Stromal cell of bone marrow (primary cell): ENCODE measurements around the gene KRT35.

ENCODE experiments used
- DNase-seq: peaks from one replicate; pipeline ENCODE4 v3.0.0-alpha.2; 2012; ENCODE audit warnings: low read depth

The KRT35 gene

DNA sequence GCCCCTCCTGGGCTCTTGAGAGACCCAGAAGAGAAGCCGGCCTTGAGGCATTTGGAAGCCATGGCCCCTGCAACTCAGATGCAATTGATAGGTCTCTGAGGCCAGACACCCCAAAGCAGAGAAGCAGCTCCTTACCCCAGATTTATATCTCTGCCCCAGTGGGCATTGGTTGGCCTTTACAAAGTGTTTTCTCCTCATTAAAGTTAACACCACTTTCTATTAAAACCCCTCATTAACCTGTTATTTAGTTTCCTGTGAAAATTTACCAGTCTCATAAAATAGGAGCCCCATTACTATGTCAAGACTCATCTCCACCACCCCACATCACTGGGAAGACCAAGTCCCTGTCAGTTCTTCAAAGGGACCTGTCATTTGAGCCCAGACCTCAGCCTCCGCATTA, at the start of gene KRT35:
Gene KRT35 (minus strand): TSS at position 116 of the 400 bp plus-strand sequence. CDS start 54 bp downstream, at position 62.
- no peak for DNase-seq

DNA sequence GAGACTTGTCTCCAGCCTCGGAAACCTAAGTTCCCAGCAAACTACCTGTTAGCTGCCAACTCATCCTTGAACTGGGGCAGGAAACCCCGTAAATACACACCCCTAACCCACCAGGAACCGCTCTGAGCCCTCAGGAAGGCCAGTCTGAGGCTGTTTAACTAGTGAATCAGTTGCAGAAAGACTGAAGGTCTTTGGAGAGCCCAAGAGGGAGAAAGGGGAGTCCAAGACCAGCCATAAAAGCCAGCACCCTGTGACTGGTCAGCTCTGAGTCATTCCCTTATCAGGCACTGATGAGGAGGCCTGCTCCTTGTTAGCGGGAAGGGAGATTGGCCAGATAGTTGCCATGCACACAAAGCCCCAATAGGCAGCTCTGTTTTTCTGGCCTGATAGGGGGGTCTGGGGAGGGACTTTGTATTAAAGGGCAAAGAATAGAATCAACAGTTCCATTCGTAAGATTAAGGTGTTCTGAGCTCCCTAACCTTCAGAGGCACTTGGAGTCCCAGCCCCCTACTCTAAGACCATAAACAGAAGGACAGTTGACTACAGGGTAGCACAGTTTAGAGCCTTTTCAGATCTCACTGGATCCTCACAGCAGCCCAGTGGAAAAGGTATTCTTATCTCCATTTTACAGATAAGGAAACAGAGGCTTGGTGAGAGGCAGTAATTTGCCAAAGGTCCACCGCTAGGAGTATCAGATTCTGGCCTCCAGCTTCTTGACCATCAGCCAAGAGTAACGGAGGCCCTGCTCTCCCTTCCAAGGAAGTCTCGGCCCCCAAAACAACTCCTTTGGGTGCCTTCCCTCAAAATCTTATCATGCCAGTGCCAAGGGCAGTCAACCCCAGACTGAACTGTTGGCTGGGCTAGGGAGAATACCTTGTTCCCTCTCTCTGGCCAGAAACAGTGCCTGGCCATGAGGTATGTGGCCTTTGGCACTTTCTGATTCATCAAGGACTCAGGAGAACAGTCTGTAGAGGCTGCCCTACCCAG, 49.4 kb upstream of the KRT35 start:
- peak; percentile 76 for DNase-seq

DNA sequence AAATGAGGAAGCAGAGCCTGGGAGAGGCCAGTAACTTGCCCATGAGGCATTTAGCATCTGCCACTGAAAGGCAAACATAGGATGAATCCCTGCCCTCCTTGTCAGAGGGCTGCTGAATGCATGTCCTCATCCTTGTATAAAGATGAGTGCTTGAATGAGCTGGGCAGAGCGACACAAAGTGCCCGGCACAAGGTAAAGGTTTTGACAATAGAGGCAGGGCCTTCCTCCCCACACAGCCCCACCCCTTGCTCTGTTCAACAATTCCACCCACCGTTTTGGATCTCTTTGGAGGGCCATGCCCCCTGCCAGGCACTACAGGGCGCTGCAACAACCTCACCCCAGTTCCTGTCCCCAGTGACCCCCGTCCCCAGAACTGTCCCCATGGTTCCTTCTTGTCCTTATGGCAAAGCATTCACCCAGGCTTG, 48.6 kb upstream of the KRT35 start:
- DNase-seq: no peak

DNA sequence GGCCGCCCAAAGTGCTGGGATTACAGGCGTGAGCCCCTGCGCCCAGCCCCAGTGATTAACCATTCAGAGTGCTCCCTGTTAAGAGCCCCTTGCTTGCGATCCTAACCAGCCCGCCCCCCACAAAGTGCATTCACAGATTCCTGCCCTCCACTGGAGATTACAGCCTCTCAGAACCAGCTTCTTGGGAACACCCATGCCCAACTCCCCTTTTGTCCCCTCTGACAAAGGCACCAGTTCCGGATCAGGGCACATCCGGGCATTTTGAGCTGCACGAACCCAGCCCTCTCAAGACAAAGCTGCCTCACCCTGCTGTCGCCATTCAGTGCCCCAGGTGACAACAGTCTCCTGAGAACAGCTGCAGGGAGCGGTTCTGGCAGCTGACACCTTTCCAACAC, 48.0 kb upstream of the KRT35 start:
- DNase-seq: no peak

DNA sequence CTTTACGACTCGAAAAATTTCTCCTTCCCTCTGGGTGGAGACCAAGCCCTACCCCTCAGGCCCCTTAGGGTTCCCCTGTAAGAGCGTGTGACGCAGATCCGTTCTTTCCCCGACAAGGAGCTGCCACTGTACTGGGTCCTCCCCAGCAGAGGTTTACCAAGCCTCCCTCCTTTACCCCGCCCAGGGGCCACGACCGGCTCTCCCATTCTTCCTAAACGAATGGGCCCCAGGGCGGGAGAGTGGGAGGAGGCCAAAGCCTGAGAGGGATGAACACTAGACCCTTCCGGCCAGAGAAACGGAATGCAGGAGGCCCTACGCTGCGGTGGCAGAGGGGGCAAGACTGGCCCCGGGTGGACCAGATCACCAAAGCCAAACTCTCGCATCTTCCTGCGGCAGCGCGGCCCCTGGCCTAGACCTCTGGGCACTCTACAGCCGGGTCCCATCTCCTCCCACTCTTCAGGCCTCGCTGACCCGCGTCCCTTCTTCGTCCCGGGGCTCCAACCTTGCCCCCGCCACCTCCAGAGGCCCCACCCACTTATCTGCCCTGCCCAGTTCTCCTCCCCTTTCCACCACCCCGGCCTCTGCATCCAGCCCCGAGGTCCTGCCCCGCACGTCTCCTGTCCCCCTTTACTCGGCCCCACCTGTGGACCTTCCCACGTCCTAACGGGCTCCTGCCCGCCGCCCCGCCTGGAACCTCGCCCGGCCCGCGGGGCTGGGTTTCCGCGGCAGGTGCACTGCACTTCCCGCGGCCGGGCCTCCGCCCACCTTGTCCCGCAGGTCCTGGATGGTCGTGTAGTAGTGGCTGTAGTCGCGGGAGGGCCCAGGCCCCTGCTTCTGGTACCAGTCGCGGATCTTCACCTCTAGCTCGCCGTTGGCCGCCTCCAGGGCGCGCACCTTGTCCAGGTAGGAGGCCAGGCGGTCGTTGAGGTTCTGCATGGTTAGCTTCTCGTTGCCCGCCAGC, 46.4 kb upstream of the KRT35 start:
- DNase-seq: no peak

DNA sequence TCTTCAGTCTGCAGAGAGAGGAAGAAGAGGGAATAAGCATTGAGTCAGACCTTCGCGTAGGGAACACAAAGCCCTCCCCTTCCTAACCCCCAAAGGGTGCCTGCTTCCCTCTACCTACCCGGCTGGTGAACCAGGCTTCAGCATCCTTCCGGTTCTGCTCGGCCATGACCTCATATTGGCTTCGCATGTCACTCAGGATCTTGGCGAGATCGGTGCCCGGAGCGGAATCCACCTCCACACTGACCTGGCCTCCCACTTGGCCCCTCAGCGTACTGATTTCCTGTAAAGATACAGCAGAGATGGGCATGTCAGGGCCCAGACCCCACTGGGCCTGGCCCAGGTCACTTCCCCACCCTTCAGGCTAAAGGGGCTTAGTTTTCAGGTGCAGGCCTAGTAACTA, 43.3 kb upstream of the KRT35 start:
- DNase-seq: no peak

DNA sequence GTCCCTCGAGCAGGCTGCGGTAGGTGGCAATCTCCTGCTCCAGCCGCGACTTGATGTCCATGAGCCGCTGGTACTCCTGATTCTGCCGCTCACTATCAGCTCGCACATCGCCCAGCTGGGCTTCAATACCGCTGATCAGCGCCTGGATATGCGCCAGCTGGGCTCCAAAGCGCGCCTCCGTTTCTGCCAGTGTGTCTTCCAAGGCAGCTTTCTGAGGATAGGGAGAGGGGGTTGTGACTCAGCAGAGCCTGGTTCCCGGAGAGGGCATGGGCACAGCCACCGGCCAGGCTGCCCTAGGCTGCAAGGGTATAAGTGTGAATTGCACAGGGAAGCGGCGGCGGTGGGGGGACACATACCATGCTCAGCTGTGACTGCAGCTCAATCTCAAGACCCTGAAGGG, 42.8 kb upstream of the KRT35 start:
- no peak for DNase-seq

DNA sequence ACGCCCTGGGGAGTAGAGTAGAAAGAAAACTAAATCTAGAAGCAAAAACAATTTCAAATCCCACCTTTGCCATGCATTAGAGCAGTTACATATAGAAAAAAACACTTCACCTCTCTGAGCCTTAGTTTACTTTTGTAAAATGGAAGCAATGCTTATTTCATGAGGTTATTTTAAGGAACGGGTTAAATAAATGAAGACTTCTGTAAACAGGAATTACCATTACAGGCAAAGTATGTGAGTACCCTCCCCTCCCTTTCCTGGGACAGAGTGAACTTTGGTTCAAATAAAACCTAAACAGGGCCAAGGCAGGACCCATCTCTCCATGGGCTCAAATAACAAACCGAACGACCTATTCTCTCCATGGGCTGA, 42.3 kb upstream of the KRT35 start:
- no peak for DNase-seq

DNA sequence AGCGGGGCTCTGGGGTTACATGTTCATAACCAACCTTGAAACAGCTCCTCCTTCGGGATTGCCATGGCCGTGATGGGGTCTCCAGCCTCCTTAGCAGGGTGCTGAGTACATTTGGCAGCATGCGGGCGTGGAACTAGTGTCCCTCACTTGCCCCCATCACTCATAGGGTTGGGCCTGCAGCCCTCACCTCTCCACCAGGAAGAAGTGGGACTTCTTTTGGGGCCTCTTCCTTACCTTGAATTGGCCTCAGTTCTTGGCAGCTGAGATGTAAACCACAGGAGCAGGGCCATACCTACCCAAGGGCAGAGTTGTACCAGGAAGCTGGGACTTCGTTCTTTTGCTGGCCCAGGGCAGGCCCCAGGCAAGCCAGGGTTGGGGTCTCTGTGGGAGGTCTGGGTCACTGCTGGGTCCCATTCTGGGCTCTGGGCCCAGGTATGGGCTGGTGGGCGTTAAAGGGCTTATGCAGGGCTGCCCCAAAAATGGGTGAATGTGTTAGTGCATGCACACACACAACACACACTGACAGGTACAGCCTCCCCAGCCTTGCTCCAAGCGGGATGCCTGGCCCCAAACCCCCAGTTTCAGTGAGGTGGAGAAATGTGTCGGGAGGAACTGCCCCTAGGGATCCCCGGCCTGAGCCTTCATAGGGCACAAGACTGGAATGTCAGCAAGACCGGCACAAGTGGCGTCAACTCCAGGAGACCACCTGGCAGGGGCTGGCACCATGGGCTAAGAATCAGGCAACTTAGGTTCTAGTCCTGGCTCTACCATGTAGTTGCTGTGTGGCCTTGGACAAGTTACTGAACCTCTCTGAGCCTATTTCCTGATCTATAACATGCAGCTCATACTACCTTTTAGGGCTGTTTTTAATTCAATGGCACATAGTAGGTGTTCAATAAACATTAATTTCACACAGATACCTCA, 41.6 kb upstream of the KRT35 start:
- DNase-seq: no peak

DNA sequence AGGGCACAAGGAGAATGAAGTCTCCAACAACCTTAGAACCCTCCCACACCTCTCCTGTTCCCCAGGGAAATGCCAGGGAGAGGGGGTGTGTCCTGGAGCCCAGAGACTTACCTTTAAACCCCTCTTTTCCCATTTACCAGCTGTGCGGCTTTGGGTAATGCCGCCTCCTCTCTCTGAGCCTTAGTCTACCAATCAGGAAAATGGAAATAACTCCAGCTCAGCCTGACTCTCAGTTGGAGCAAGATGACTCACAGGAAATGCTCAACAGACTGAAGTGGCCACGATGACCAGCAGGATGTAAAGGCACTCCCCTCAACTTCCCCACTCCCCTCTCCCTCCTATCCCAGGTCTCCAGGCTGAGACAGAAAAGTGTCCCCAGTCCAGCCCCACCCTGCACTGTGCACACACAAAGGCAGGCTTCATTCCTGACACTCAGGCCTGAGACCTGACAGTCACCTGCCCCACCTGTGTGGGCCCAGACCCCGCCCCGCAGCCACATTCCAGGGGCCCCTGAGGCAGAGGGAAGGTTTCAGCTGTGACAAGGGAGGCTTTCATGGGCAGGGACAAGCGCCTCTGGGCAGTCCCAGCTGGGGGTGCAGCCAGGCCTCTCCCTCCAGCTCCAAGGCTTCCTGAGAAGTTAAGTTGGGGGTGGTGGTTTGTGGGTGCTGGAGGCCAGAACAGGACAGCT, 40.8 kb upstream of the KRT35 start:
- peak; percentile 52 for DNase-seq

DNA sequence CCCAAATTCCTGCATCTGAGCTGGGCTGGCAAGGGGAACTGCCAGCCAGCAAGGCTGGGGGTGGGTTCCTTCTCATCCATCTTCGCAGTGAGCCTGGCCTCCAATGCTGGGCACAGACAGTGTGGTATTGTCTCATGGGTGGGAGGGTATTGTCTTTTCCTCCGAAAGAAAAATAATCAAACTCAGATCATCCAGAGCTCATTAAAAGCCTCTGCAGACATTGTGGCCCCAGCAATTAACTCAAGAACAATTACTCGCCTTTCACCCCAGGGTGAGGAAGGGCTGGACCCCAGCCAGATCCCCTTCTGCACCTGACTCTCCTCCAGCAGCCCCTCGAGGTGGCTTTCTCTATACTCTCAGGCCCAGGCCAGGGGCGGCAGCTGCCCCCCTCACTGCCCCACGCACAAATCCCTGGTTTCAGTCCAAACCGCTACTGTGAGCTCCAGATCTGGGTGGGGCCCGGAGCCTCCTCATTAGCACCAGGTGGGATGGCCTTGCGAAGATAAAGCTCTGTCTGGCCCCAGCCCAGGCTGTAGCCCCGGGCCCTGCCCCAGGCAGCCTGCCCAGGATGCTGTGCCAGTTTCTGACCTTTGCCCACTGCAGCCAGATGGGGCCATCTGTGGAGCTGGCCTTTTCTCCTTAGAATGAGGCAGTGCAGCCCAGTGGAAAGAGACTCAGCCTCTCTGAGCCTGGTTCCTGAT, 40.0 kb upstream of the KRT35 start:
- DNase-seq: no peak

DNA sequence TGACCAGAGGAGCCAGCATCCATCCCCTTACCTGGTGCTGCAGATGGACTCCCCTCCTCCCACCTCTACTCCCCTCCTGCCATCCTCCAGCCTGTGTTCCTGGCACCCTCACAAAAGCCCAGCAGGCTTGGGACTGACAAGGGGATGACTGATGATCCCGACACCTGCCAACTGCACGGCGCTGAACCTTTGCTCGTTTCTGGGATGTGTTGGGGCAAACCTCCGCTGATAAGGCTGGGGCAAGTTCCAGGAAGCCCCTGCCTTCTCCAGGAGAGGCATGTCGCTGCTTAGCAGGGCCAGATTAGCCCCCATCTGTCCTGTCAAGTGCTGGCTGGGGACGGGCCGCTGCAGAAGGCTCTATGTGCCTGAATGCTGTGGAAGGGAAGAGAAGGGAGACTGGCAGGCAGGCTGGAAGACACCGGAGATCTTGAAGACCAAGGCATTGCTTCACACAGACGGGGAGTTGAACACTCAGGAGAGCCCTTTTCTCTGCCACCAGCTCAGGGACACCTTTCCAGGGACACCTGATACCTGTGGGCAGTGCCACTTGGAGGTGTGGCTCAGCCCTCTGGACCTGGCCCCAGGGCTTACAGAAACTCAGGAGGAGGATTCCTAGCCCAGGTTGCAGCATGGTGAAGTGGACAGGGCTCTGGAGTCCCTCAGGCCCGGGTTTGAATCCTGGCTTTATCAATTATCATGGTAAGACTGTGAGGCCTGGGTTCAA, 38.7 kb upstream of the KRT35 start:
- DNase-seq: no peak

DNA sequence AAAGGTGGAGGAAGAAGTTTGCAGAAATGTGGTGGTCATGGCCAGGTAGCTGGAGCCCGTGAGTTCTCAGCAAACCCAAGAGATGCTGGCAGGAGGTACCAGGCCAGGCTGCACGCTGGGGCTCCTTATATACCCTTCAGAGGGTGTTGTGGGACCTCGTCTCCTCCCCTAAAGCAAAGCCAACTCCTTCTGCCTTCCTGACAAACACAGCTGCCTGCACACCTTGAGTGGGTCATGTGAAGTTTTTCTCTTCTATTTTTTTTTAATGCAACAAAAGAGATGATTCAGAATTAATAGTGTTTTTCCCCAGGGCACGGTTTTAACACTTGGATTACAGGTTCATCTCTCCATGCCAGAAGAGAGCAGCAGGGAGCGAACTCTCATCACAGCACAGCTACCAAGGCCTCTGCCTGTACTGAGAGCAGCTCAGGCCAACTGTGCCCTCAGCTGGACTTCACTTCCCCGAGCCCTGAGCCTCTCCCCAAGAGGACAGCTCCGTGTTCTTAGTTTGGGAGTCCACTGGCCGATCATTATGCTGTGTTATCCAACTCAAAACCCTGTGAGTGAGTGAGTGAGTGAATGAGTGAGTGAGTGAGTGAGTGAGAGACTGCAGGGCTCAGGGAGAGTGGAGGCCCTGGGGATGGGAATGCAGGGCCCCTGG, 38.0 kb upstream of the KRT35 start, which contains the start of gene KRT15:
Gene KRT15 (minus strand): TSS at position 102 of the 661 bp plus-strand sequence. CDS start 63 bp downstream, at position 39.
- DNase-seq: no peak

DNA sequence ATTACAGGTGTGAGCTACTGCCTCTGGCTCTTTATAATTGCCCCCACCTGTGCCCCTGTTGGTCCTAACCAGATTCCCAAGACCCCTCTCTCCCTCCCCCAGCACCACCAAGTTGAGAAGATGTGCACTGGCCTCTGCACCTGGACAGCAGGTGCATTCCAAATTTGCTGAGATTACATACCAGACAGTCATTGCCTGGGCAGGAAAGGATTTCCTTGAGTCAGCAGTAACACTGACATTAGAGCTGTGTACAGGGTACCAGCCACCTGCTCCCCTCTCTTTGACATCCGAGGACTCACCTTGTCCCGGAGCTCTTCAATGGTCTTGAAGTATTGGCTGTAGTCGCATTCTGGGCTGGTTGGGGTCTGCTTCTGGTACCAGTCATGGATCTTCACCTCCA, 37.1 kb upstream of the KRT35 start:
- no peak for DNase-seq

DNA sequence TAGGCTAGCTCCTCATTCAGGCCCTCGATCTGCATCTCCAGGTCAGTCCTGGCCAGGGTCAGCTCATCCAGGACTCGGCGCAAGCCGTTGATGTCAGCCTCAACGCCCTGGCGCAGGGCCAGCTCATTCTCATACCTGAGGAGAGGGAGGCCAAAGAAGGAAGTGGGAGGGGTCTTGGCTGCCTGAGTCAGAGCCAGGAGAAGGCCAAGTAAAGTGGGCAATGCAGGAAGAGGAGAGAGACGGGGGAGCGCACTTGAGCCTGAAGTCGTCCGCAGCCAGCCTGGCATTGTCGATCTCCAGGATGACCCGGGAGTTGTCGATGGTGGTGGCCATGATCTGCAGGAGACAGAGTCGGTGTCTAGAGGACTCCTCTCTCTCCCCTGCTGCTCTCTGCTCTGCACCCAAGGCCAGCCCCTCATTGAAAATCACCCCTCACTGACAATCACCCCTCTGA, 35.9 kb upstream of the KRT35 start:
- DNase-seq: no peak

DNA sequence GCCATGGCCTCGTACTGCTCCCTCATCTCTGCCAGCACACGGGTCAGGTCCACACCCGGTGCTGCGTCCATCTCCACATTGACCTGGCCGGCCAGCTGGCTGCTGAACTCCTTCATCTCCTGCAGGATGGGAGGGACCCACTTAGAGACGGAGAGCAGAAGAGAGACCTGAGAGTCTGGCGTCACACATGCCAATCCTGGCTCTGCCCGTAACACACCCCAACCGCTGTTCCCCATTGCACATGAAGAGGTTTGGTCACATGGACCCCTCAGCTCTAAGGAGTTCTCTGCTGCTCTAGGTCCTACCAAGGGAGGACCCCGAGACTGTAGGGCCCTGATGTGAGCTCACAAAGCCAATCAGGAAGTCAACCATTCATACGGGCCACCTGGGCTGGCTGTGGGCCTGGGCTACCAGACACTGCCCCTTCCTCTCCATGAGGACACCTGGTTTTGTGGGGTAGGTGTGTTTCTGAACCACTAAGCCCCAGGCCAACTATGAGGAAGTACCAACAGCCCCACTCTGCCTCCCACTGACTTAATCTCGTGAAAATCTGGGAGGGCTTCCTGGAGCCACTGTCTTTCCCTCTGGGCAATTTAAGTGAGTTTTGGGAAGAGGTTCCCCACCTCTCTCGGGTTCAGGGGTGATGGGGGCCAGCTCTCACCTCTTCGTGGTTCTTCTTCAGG, 35.3 kb upstream of the KRT35 start:
- no peak for DNase-seq

DNA sequence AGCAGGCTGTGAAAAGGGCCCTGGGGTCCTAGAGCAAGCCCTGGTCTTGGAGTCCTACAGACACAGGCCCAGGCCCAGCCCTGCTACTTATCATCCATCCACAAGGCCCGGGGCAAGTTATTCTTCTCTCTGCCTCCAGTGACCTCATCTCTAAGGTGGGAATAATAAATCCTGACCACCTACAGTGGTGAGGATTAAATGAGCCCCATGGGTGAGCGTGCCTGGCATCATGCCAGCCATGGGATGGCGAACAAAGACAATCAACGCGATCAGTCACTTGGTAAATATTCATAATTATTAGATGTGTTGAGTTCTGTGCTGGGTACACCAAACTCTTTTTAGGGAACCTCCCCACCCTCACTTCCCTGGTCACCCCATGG, 32.2 kb upstream of the KRT35 start:
- no peak for DNase-seq

DNA sequence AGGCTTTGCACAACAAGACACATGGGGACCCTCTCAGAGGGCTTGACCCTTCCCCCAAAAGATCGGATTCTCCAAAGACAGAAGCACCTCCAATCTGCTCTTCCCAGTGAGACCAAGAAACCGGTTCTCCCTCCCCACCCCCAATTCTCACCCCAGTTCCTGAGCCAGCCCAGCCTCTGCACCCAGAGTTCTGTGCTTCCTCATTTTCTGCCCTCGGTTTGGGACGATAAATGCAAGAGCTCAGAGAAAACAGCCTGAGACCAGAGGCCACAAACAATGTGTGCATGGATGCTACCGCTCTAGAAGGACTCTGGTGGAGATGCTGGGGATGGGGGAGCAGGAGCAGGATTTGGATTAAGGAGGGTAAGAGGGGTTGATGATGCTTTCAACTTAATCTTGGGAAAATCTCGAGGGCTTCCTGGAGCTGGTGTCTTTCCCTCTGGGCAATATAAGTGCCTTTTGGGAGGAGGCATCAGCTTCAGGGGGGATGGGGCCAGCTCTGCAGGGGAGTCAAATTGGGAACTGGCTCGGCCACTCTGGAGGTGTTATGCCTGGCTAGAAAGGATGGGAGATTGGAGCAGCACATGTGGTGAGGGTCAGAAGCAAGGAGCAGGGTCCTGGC, 31.7 kb upstream of the KRT35 start:
- DNase-seq: no peak
